ENCODE results near the gene OR2AT4. TPM values are rescaled to one million over a fixed set of nuclear protein-coding genes. Genes with fewer than 3 reads are reported as not detected.

Gene OR2AT4
- total and polyA plus RNA-seq, 2 donors (not counting 3 experiments of a cell fraction or from before 2014, with no cell fraction given), result not detected

DNA sequence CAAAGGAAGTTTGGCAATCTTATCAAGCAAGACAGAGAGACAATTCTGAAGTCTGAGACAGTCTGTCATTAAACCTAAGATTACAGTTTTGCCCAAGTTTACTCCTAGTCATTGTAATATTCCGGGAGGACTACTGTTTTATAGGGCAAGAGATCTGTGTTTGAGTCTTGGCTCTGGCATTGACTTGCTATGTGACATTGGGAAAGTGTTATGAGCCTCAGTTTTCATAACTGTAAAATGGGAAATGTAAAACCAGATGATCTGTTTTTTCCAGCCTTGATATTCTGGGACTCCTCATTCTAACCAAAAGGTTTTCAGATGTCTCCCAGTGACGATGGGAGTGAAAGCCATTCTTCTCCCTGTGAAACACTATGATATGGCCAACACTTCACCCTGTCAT is 29.9 kb upstream of the OR2AT4 start:
- Histone ChIP-seq H3K36me3 (ENCODE audit: control insufficient read depth in 2 of 2, extremely low read depth in 1 of 2, insufficient read depth in 2 of 2, low read length in 2 of 2) (no peaks in the 10 kb centered on the region), H3K4me2 (ENCODE audit: insufficient read depth, low read length) (no peak overlapping the region), H3K79me2 (ENCODE audit: control insufficient read depth, insufficient read depth, low read length) (no peaks in the 10 kb centered on the region), H4K20me1 (replicated peaks; ENCODE audit: control insufficient read depth, extremely low read depth, insufficient read depth, low read length) (no peaks in the 10 kb centered on the region), H3K9me1 (replicated peaks; ENCODE audit: control insufficient read depth, extremely low read depth, insufficient read depth, low read length) (no peaks in the 10 kb centered on the region), H3K9me3 (replicated peaks; ENCODE audit: control insufficient read depth, insufficient read depth, low read length) (no peaks in the 10 kb centered on the region), H3K9ac (replicated peaks; ENCODE audit: extremely low read depth, insufficient read depth, low read length) (no peak overlapping the region), H3K27ac (ENCODE audit: insufficient read depth, low read depth, low read length) (no peak overlapping the region), H3K4me1 (ENCODE audit: control insufficient read depth, extremely low read depth, insufficient read depth, low read length) (no peaks in the 10 kb centered on the region), H2AFZ (ENCODE audit: low read depth, low read length) (no peak overlapping the region), H3K4me3 (replicated peaks in 1 of 3; ENCODE audit: insufficient read depth in 1 of 3, low read depth in 1 of 3, low read length in 3 of 3) (no peak overlapping the region), H3K27me3 (ENCODE audit: control insufficient read depth in 2 of 2, insufficient read depth in 2 of 2, low read length in 2 of 2) (peaks cover 0 to 4% of the 10 kb centered on the region in 2 experiments)
- BruUV-seq (replicated peaks), result no TSS peak
- ChIA-PET CTCF (interaction anchor here (0.6 to 5.8 kb wide), 3 partner anchors 14 to 197 kb away, joined by 3 to 34 read pairs (median 3); no protein-coding TSS in a partner anchor), POLR2A (no interaction called here)
- dilution Hi-C loops (cut with MboI; ENCODE audit: extremely low pct_ligation_motif_present, low sequenced_read_pairs), result no loop called here
- DNase-seq (ENCODE audit: low read depth, low spot score) (no peak), FAIRE-seq (no peak)
- intact Hi-C loops (cut with micrococcal nuclease), result no loop called here
- no peak for TF ChIP-seq MYC (IDR thresholded peaks at IDR 0.05; ENCODE audit: low read depth, low read length)
- TF ChIP-seq, protein P1, sequence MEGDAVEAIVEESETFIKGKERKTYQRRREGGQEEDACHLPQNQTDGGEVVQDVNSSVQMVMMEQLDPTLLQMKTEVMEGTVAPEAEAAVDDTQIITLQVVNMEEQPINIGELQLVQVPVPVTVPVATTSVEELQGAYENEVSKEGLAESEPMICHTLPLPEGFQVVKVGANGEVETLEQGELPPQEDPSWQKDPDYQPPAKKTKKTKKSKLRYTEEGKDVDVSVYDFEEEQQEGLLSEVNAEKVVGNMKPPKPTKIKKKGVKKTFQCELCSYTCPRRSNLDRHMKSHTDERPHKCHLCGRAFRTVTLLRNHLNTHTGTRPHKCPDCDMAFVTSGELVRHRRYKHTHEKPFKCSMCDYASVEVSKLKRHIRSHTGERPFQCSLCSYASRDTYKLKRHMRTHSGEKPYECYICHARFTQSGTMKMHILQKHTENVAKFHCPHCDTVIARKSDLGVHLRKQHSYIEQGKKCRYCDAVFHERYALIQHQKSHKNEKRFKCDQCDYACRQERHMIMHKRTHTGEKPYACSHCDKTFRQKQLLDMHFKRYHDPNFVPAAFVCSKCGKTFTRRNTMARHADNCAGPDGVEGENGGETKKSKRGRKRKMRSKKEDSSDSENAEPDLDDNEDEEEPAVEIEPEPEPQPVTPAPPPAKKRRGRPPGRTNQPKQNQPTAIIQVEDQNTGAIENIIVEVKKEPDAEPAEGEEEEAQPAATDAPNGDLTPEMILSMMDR (IDR thresholded peaks at IDR 0.05; ENCODE audit: extremely low read depth in 1 of 2, insufficient read depth in 1 of 2, low read depth in 1 of 2, low read length in 2 of 2), result no peak
- TF ChIP-seq, protein P2, sequence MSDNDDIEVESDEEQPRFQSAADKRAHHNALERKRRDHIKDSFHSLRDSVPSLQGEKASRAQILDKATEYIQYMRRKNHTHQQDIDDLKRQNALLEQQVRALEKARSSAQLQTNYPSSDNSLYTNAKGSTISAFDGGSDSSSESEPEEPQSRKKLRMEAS (IDR thresholded peaks at IDR 0.05; ENCODE audit: insufficient read depth, insufficient read length), result no peak
- no peak for TF ChIP-seq POLR2A (IDR thresholded peaks at IDR 0.05; ENCODE audit: low read depth, low read length)
- TF ChIP-seq FOS (IDR thresholded peaks at IDR 0.05; ENCODE audit: borderline replicate concordance, insufficient read depth, low read length), result no peak
- TF ChIP-seq JUN (IDR thresholded peaks at IDR 0.05; ENCODE audit: borderline replicate concordance, insufficient read depth, insufficient read length, low read depth), result no peak
- no peak for TF ChIP-seq POLR2AphosphoS5 (IDR thresholded peaks at IDR 0.05; ENCODE audit: insufficient read depth, low read depth, low read length)
- no peak for TF ChIP-seq EZH2 (IDR thresholded peaks at IDR 0.05; ENCODE audit: borderline replicate concordance, low read depth, low read length, severe bottlenecking)
- no peak for TF ChIP-seq GATA2 (IDR thresholded peaks at IDR 0.05; ENCODE audit: insufficient read depth, insufficient read length, low read depth, low read length)
